M059J (cell line): ENCODE results near the gene PLEKHA6. TPM values are rescaled to one million over a fixed set of nuclear protein-coding genes. Genes with fewer than 3 reads are reported as not detected.

Experiments
- DNase-seq: peaks from one replicate; pipeline ENCODE4 v3.0.0-alpha.2; 2012; ENCODE audit warnings: low read depth
- total RNA-seq: library from RNA; depleted of rRNA; stranded (reverse); fragments of >200 nt; shearing (Covaris generic); gene quantifications from 2 replicates; pipeline ENCODE4 v1.2.3, GENCODE V29; 2014

The PLEKHA6 gene
- total RNA-seq, 1 experiment from 2014 or later: 4.9 TPM

GRCh38 chr1:204380293-204380831 lies 20.6 kb upstream of the PLEKHA6 start:
- no peak for DNase-seq

- peak; percentile 59 for DNase-seq
Observed at GRCh38 chr1:204377800-204378668, 18.3 kb upstream of the PLEKHA6 start.

- DNase-seq: peak; percentile 37
Observed at GRCh38 chr1:204376919-204377799, 17.4 kb upstream of the PLEKHA6 start.

GRCh38 chr1:204376465-204376864 lies 16.7 kb upstream of the PLEKHA6 start:
- no peak for DNase-seq

GRCh38 chr1:204373911-204374310 lies 14.2 kb upstream of the PLEKHA6 start:
- DNase-seq: no peak

- DNase-seq: no peak
Observed at GRCh38 chr1:204370176-204370575, 10.4 kb upstream of the PLEKHA6 start.

- DNase-seq: no peak
Observed at GRCh38 chr1:204368996-204369726, 9.4 kb upstream of the PLEKHA6 start.

- DNase-seq: peak; percentile 76
Observed at GRCh38 chr1:204367956-204368355, 8.2 kb upstream of the PLEKHA6 start.

- DNase-seq: peak; percentile 14
Observed at GRCh38 chr1:204367193-204367858, 7.6 kb upstream of the PLEKHA6 start.

GRCh38 chr1:204366759-204367158 lies 7.0 kb upstream of the PLEKHA6 start:
- DNase-seq: no peak

GRCh38 chr1:204363335-204364114 lies 3.8 kb upstream of the PLEKHA6 start:
- peak; percentile 74 for DNase-seq

- no peak for DNase-seq
Observed at GRCh38 chr1:204362984-204363334, 3.2 kb upstream of the PLEKHA6 start.

- DNase-seq: no peak
Observed at GRCh38 chr1:204361781-204362180, 2.1 kb upstream of the PLEKHA6 start.

GRCh38 chr1:204361341-204361771 lies 1.6 kb upstream of the PLEKHA6 start:
- no peak for DNase-seq

GRCh38 chr1:204360314-204360713 lies 585 bp upstream of the PLEKHA6 start:
- DNase-seq: no peak

- DNase-seq: peak; percentile 19
Observed at GRCh38 chr1:204359131-204359473, 627 bp downstream of the PLEKHA6 start.

- no peak for DNase-seq
Observed at GRCh38 chr1:204358605-204359004, 1.1 kb downstream of the PLEKHA6 start.

- DNase-seq: no peak
Observed at GRCh38 chr1:204357551-204358490, 1.9 kb downstream of the PLEKHA6 start.

GRCh38 chr1:204356997-204357396 lies 2.7 kb downstream of the PLEKHA6 start:
- DNase-seq: no peak
